Activated T-cell treated with anti-CD3 and anti-CD28 coated beads, Interleukin-2, amount 50 U/mL, for 72 hours (primary cell): ENCODE results near the gene LILRA2. TPM values are rescaled to one million over a fixed set of nuclear protein-coding genes. Genes with fewer than 3 reads are reported as not detected.

Experiments used
- ATAC-seq, 2 donors: fragments of 150-1000 bp; cut with Tn5 transposase; replicated peaks in 1 of 2; 2 replicates each; pipeline ENCODE4 v1.10.0; 2021; ENCODE audit warnings: moderate library complexity in 2 of 2, mild to moderate bottlenecking in 1 of 2
- DNase-seq, 2 donors: peaks; one replicate each; pipeline ENCODE4 v3.0.0; 2021 to 2022; ENCODE audit warnings: mixed read lengths in 1 of 2
- H3K27ac Mint-ChIP-seq: one replicate; pipeline ENCODE4 v1.8.0; 2022; ENCODE audit warnings: mild to moderate bottlenecking, moderate library complexity, mixed read lengths
- H3K27me3 Mint-ChIP-seq: one replicate; pipeline ENCODE4 v1.8.0; 2022; ENCODE audit warnings: low read depth, mixed read lengths
- H3K36me3 Mint-ChIP-seq, 2 donors: one replicate each; pipeline ENCODE4 v1.8.0; 2022; ENCODE audit warnings: mixed read lengths in 2 of 2, mild to moderate bottlenecking in 1 of 2; ENCODE audit not compliant: insufficient read depth in 2 of 2
- H3K4me1 Mint-ChIP-seq: one replicate; pipeline ENCODE4 v1.8.0; 2022; ENCODE audit warnings: low read depth, mixed read lengths
- H3K4me3 Mint-ChIP-seq, 2 donors: one replicate each; pipeline ENCODE4 v1.8.0; 2022; ENCODE audit warnings: mild to moderate bottlenecking in 2 of 2, mixed read lengths in 2 of 2, moderate library complexity in 2 of 2
- H3K9me3 Mint-ChIP-seq, 2 donors: one replicate each; pipeline ENCODE4 v1.8.0; 2022; ENCODE audit warnings: mixed read lengths in 2 of 2
- total RNA-seq, 2 donors: library from RNA; stranded (reverse); gene quantifications; one replicate each; pipeline ENCODE4 v1.2.3, GENCODE V29; 2022

The LILRA2 gene
- total RNA-seq = not detected

- Mint-ChIP-seq H3K9me3 (no peaks in the 10 kb centered on the region), H3K27me3 (peaks cover 10% of the 10 kb centered on the region), H3K4me1 (no peaks in the 10 kb centered on the region), H3K4me3 (no peak within 1 kb of the TSS), H3K36me3 (no peaks in the 10 kb centered on the region), H3K27ac (no peak within 1 kb of the TSS)
- ATAC-seq = no peak
- DNase-seq = no peak
Observed at GRCh38 chr19:54573330-54573872, at the start of gene LILRA2. TSS of gene LILRA2 (plus strand) at chr19:54573790. CDS start at chr19:54573879, 89 bp downstream.

DNA sequence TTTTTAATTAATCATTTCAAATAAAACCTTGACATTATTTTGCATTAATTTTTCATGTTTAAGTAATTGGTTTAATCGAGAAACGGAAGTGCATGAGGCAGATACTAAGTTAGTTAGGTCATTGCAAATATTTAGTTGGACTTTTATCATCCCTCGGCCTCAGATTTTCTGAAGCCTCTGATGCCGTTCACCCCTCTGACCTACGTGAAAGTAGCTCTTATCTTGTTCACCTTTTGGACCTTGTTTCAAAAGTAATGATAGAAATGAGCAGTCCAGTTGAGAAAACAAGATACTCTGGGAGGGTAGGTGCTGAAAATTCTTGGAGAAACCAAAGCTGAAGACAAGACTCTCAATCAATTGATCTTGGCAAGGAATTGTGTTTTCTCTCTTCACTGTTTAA, 48.0 kb upstream of the LILRA2 start:
- Mint-ChIP-seq H3K27me3 (peaks cover 18% of the 10 kb centered on the region), H3K9me3 (peaks cover 0 to 5% of the 10 kb centered on the region in 2 donors), H3K36me3 (peaks cover 3% of the 10 kb centered on the region in 2 donors), H3K4me3 (no peak overlapping the region), H3K27ac (no peak overlapping the region), H3K4me1 (peaks cover 60% of the 10 kb centered on the region)
- DNase-seq = no peak
- ATAC-seq = no peak

GRCh38 chr19:54526972-54527371, 46.6 kb upstream of the LILRA2 start:
- peaks cover 24% of the 10 kb centered on the region for H3K27me3 Mint-ChIP-seq

GRCh38 chr19:54530866-54531265, 42.7 kb upstream of the LILRA2 start:
- H3K27me3 Mint-ChIP-seq = peaks cover 52% of the 10 kb centered on the region
- DNase-seq = no peak

More at GRCh38 chr19:54526972-54527371, 46.6 kb upstream of the LILRA2 start:
- no peak overlapping the region for H3K27ac Mint-ChIP-seq
- H3K9me3 Mint-ChIP-seq = peaks cover 0 to 5% of the 10 kb centered on the region in 2 donors
- DNase-seq (no peak), ATAC-seq (no peak)
- no peak overlapping the region for H3K4me3 Mint-ChIP-seq
- H3K4me1 Mint-ChIP-seq = peaks cover 53% of the 10 kb centered on the region
- H3K36me3 Mint-ChIP-seq = peaks cover 3% of the 10 kb centered on the region in 2 donors

DNA sequence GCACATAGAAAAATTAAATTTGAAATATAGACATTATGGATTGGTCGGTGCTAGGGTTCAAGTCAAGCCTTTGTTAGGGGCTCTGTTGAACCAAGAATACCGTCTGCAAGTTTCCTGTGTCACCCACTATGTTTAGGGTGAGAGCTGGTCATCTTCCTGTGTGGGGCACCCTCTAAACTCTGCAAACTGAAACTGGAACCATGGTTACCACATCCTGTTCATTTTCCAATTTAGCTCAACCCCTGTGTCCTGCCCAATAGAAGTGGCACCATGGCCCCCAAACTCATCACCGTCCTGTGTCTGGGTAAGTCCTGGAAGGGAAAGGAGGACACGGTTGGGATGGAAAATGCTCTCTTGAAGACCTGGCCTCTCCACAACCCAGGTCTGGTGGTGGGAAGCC, 41.1 kb upstream of the LILRA2 start:
- Mint-ChIP-seq H3K4me3 (peak overlapping the region; percentile 7 to 37), H3K9me3 (peaks cover 0 to 1% of the 10 kb centered on the region in 2 donors), H3K27me3 (peaks cover 57% of the 10 kb centered on the region), H3K27ac (no peak overlapping the region), H3K36me3 (no peaks in the 10 kb centered on the region), H3K4me1 (peaks cover 38% of the 10 kb centered on the region)
- ATAC-seq (peak; percentile 71 to 86), DNase-seq (peak in 1 of 2 donors; percentile 17)

More at GRCh38 chr19:54530866-54531265, 42.7 kb upstream of the LILRA2 start:
- peaks cover 0 to 3% of the 10 kb centered on the region in 2 donors for H3K9me3 Mint-ChIP-seq
- H3K4me3 Mint-ChIP-seq = no peak overlapping the region
- H3K4me1 Mint-ChIP-seq = peaks cover 42% of the 10 kb centered on the region
- no peak for ATAC-seq
- H3K36me3 Mint-ChIP-seq = peaks cover 3% of the 10 kb centered on the region in 2 donors
- H3K27ac Mint-ChIP-seq = no peak overlapping the region

- no peak for DNase-seq
- peaks cover 63% of the 10 kb centered on the region for H3K27me3 Mint-ChIP-seq
- H3K4me1 Mint-ChIP-seq = peaks cover 37% of the 10 kb centered on the region
- H3K36me3 Mint-ChIP-seq = no peaks in the 10 kb centered on the region
- ATAC-seq = no peak
- no peaks in the 10 kb centered on the region for H3K9me3 Mint-ChIP-seq
- no peak overlapping the region for H3K27ac Mint-ChIP-seq
- H3K4me3 Mint-ChIP-seq = peak overlapping the region in 1 of 2 donors; percentile 37
Observed at GRCh38 chr19:54533476-54533875, 40.1 kb upstream of the LILRA2 start.

- ATAC-seq (no peak), DNase-seq (no peak)
- Mint-ChIP-seq H3K4me3 (peak overlapping the region in 1 of 2 donors; percentile 17), H3K27ac (no peak overlapping the region), H3K27me3 (peaks cover 70% of the 10 kb centered on the region), H3K4me1 (peaks cover 31% of the 10 kb centered on the region), H3K36me3 (peaks cover 0 to 2% of the 10 kb centered on the region in 2 donors), H3K9me3 (no peaks in the 10 kb centered on the region)
Observed at GRCh38 chr19:54534156-54534555, 39.4 kb upstream of the LILRA2 start.

GRCh38 chr19:54535601-54536000, 38.0 kb upstream of the LILRA2 start:
- no peak overlapping the region for H3K27ac Mint-ChIP-seq
- H3K9me3 Mint-ChIP-seq = no peaks in the 10 kb centered on the region
- H3K4me3 Mint-ChIP-seq = no peak overlapping the region
- H3K27me3 Mint-ChIP-seq = peaks cover 64% of the 10 kb centered on the region
- no peak for ATAC-seq
- H3K4me1 Mint-ChIP-seq = peaks cover 27% of the 10 kb centered on the region
- DNase-seq = no peak
- peaks cover 0 to 2% of the 10 kb centered on the region in 2 donors for H3K36me3 Mint-ChIP-seq

DNA sequence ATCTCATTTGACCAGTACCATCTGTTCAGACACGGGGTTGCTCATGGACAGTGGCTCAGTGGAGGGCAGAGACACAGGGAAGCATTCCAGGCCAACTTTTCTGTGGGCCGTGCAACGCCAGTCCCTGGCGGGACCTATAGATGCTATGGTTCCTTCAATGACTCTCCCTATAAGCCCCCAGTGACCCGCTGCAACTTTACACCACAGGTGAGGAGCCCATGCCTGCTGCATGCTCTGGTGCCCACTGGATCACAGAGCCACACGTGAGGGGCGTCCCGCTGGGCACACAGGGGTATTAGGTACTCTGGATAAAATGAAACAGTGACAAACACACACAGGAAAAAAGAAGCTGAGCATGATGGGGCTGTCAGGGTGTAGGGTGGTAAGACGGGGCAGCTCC, 36.6 kb upstream of the LILRA2 start:
- Mint-ChIP-seq H3K4me1 (peaks cover 32% of the 10 kb centered on the region), H3K36me3 (peaks cover 0 to 2% of the 10 kb centered on the region in 2 donors), H3K4me3 (peak overlapping the region in 1 of 2 donors; percentile 27), H3K9me3 (no peaks in the 10 kb centered on the region), H3K27ac (no peak overlapping the region), H3K27me3 (peaks cover 58% of the 10 kb centered on the region)
- DNase-seq (no peak), ATAC-seq (no peak)

- Mint-ChIP-seq H3K9me3 (no peaks in the 10 kb centered on the region), H3K27ac (no peak overlapping the region), H3K27me3 (peaks cover 40% of the 10 kb centered on the region), H3K36me3 (peaks cover 0 to 3% of the 10 kb centered on the region in 2 donors), H3K4me3 (no peak overlapping the region), H3K4me1 (peaks cover 17% of the 10 kb centered on the region)
- ATAC-seq (peak; percentile 35 to 39), DNase-seq (no peak)
Observed at GRCh38 chr19:54541712-54542111, 31.9 kb upstream of the LILRA2 start.

GRCh38 chr19:54548806-54549205, 24.8 kb upstream of the LILRA2 start:
- H3K27me3 Mint-ChIP-seq = peaks cover 33% of the 10 kb centered on the region
- H3K9me3 Mint-ChIP-seq = peaks cover 2 to 4% of the 10 kb centered on the region in 2 donors
- DNase-seq = no peak
- no peak overlapping the region for H3K27ac Mint-ChIP-seq
- H3K36me3 Mint-ChIP-seq = peaks cover 0 to 2% of the 10 kb centered on the region in 2 donors
- H3K4me1 Mint-ChIP-seq = no peaks in the 10 kb centered on the region
- no peak for ATAC-seq
- H3K4me3 Mint-ChIP-seq = no peak overlapping the region

- Mint-ChIP-seq H3K36me3 (peaks cover 0 to 2% of the 10 kb centered on the region in 2 donors), H3K4me1 (no peaks in the 10 kb centered on the region), H3K9me3 (peaks cover 2 to 4% of the 10 kb centered on the region in 2 donors), H3K4me3 (no peak overlapping the region), H3K27me3 (peaks cover 30% of the 10 kb centered on the region), H3K27ac (no peak overlapping the region)
- ATAC-seq (no peak), DNase-seq (no peak)
Observed at GRCh38 chr19:54549224-54549623, 24.4 kb upstream of the LILRA2 start.

DNA sequence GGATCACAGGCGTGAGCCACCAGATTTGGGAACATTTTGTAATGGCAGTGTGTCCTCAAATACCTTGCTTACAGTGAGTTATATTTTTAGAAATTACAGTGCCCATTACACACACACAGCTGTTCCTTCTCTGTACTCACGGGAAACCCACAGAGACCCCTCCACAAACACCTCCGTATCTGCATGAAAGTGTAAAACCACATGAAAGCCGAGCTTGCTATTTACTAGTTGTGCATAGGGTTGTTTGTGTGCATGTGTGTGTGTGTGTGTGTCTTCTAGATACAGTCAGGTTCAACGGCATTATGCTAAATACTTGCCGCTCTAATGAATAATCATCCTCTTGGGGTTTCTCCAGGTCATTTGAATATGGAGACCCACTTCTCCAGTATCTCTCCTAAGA, 22.3 kb upstream of the LILRA2 start:
- Mint-ChIP-seq H3K36me3 (peaks cover 0 to 2% of the 10 kb centered on the region in 2 donors), H3K4me3 (no peak overlapping the region), H3K27me3 (peaks cover 26% of the 10 kb centered on the region), H3K9me3 (peaks cover 2 to 4% of the 10 kb centered on the region in 2 donors), H3K4me1 (no peaks in the 10 kb centered on the region), H3K27ac (no peak overlapping the region)
- DNase-seq (no peak), ATAC-seq (no peak)
